Keratinocyte (primary cell): ENCODE data around the gene FGGY. TPM values are rescaled to one million over a fixed set of nuclear protein-coding genes. Genes with fewer than 3 reads are reported as not detected.

Experiments
- DNase-seq: peaks from one replicate; pipeline ENCODE4 v3.0.0-alpha.2; 2011; ENCODE audit warnings: low read depth, missing footprints, low spot score
- FAIRE-seq: peaks from 2 replicates; lab custom pipeline; 2011; peaks lifted over from hg19 to GRCh38; lab: Jason Lieb, UNC
- H2AFZ ChIP-seq: 2 replicates; pipeline ENCODE4 v1.6.0; 2012; ENCODE audit warnings: low read length, control low read depth, inconsistent platforms; ENCODE audit not compliant: control insufficient read depth
- H3K27ac ChIP-seq: 2 replicates; pipeline ENCODE4 v1.5.1; 2011; ENCODE audit warnings: low read length; ENCODE audit not compliant: control insufficient read depth, insufficient read depth
- H3K27me3 ChIP-seq: 3 replicates; pipeline ENCODE4 v1.6.0; 2011; ENCODE audit warnings: low read length; ENCODE audit not compliant: control insufficient read depth, insufficient read depth; ENCODE audit errors: extremely low read depth
- H3K36me3 ChIP-seq, 2 experiments: 2 replicates in 1 of 2; 3 replicates in 1 of 2; pipeline ENCODE4 v1.5.1; 2011; ENCODE audit warnings: low read length in 2 of 2, mild to moderate bottlenecking in 1 of 2; ENCODE audit not compliant: control insufficient read depth in 2 of 2, insufficient read depth in 2 of 2; ENCODE audit errors: extremely low read depth in 1 of 2
- H3K4me1 ChIP-seq: 3 replicates; pipeline ENCODE4 v1.5.1; 2011; ENCODE audit warnings: low read length; ENCODE audit not compliant: control insufficient read depth, insufficient read depth; ENCODE audit errors: extremely low read depth
- H3K4me2 ChIP-seq: 3 replicates; pipeline ENCODE4 v1.6.0; 2011; ENCODE audit warnings: low read depth, low read length; ENCODE audit not compliant: control insufficient read depth, insufficient read depth; ENCODE audit errors: extremely low read depth
- H3K4me3 ChIP-seq, 3 experiments: fragments of 200-600 bp in 1 of 3; sonication (generic) in 1 of 3; 2 replicates in 2 of 3; 3 replicates in 1 of 3; pipeline ENCODE4 v1.5.1; 2011 to 2016; ENCODE audit warnings: low read length in 3 of 3, mild to moderate bottlenecking in 3 of 3, control low read depth in 2 of 3, inconsistent platforms in 1 of 3, low read depth in 1 of 3, mixed read lengths in 1 of 3, mixed run types in 1 of 3, moderate library complexity in 1 of 3; ENCODE audit not compliant: control insufficient read depth in 2 of 3, insufficient read depth in 2 of 3; ENCODE audit errors: extremely low read depth in 1 of 3
- H3K79me2 ChIP-seq: 2 replicates; pipeline ENCODE4 v1.6.0; 2012; ENCODE audit warnings: low read length; ENCODE audit not compliant: control insufficient read depth, insufficient read depth
- H3K9ac ChIP-seq: 3 replicates; pipeline ENCODE4 v1.6.0; 2011; ENCODE audit warnings: low read length; ENCODE audit not compliant: control insufficient read depth, insufficient read depth; ENCODE audit errors: extremely low read depth
- H3K9me1 ChIP-seq: 3 replicates; pipeline ENCODE4 v1.6.0; 2011; ENCODE audit warnings: low read length; ENCODE audit not compliant: control insufficient read depth, insufficient read depth; ENCODE audit errors: extremely low read depth
- H3K9me3 ChIP-seq: 2 replicates; pipeline ENCODE4 v1.5.1; 2012; ENCODE audit warnings: low read depth, low read length; ENCODE audit not compliant: control insufficient read depth
- H4K20me1 ChIP-seq: 3 replicates; pipeline ENCODE4 v1.6.0; 2011; ENCODE audit warnings: low read length; ENCODE audit not compliant: control insufficient read depth, insufficient read depth; ENCODE audit errors: extremely low read depth
- EZH2 ChIP-seq: IDR thresholded peaks from one replicate; pipeline ENCODE4 v1.6.1; 2012; ENCODE audit warnings: inconsistent platforms, mild to moderate bottlenecking, low read length, moderate library complexity
- dilution Hi-C: fragments of 300-500 bp; cut with MboI; formaldehyde crosslinking; loops from one replicate; pipeline ENCODE4 v1.7.0; 2020; ENCODE audit warnings: low sequenced_read_pairs; ENCODE audit not compliant: extremely low pct_ligation_motif_present
- polyA plus RNA-seq, 5 experiments: library from polyadenylated mRNA; depleted of rRNA in 3 of 5; stranded (reverse) in 3 of 5; stranded (forward) in 1 of 5; unstranded in 1 of 5; fragments of >200 nt; gene quantifications; 1 replicate in 1 of 5; 2 replicates in 3 of 5; 3 replicates in 1 of 5; pipeline versions ENCODE4 v1.2.1 to v1.2.3, GENCODE V29; 2011 to 2012; ENCODE audit warnings: missing spikeins in 2 of 5, low read depth in 1 of 5, low replicate concordance in 1 of 5
- TF ChIP-seq, protein P1 (sequence below), 3 experiments: IDR thresholded peaks in 1 of 3; conservative IDR thresholded peaks in 1 of 3; optimal IDR thresholded peaks in 1 of 3; 2 replicates in 2 of 3; 3 replicates in 1 of 3; pipeline versions ENCODE3 to v1.5.1; 2011; ENCODE audit warnings: low read length in 3 of 3, mild to moderate bottlenecking in 3 of 3, moderate library complexity in 2 of 3, control low read depth in 1 of 3, inconsistent platforms in 1 of 3; ENCODE audit not compliant: insufficient read depth in 2 of 3; ENCODE audit errors: extremely low read depth in 1 of 3

FGGY gene
- polyA plus RNA-seq, 1 donor (not counting 4 experiments of a cell fraction or from before 2014, with no cell fraction given) = 16.6 TPM

DNA sequence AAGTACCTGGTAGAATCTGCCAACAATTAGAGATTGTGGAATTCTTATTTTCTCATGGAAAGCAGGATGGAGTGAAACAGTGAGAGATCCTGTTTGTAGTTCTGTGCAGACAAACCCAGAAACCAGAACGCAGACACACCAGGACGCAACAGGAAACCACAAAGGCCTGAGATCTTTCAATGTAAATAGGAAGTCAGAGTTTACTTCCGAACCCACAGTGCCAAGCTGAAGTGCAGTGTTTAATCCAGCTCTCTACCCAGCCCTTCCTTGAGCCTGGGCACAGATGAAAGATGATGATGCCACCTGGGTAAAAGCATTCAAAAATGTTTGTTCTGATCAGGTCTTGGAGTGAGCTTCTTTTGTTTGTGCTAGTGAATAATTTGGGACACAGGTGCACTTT lies 273.6 kb downstream of the FGGY start:
- DNase-seq = no peak
- no peak for FAIRE-seq
- TF ChIP-seq EZH2 = no peak
- TF ChIP-seq, protein P1, sequence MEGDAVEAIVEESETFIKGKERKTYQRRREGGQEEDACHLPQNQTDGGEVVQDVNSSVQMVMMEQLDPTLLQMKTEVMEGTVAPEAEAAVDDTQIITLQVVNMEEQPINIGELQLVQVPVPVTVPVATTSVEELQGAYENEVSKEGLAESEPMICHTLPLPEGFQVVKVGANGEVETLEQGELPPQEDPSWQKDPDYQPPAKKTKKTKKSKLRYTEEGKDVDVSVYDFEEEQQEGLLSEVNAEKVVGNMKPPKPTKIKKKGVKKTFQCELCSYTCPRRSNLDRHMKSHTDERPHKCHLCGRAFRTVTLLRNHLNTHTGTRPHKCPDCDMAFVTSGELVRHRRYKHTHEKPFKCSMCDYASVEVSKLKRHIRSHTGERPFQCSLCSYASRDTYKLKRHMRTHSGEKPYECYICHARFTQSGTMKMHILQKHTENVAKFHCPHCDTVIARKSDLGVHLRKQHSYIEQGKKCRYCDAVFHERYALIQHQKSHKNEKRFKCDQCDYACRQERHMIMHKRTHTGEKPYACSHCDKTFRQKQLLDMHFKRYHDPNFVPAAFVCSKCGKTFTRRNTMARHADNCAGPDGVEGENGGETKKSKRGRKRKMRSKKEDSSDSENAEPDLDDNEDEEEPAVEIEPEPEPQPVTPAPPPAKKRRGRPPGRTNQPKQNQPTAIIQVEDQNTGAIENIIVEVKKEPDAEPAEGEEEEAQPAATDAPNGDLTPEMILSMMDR (optimal IDR thresholded peaks at IDR 0.05 in 1 of 3, IDR thresholded peaks at IDR 0.05 in 1 of 3, conservative IDR thresholded peaks at IDR 0.05 in 1 of 3; ENCODE audit: extremely low read depth in 1 of 3, insufficient read depth in 2 of 3, low read length in 3 of 3) = no peak
- no peaks in the 10 kb centered on the region for H3K79me2 ChIP-seq
- no peak overlapping the region for H3K4me2 ChIP-seq
- H3K4me3 ChIP-seq = no peak overlapping the region
- dilution Hi-C loops = no loop called here
- H3K9me1 ChIP-seq = no peaks in the 10 kb centered on the region
- no peaks in the 10 kb centered on the region for H3K4me1 ChIP-seq
- no peak overlapping the region for H3K27ac ChIP-seq
- no peak overlapping the region for H2AFZ ChIP-seq
- no peaks in the 10 kb centered on the region for H3K36me3 ChIP-seq
- peaks cover 3% of the 10 kb centered on the region for H3K9me3 ChIP-seq
- no peak overlapping the region for H3K9ac ChIP-seq
- H3K27me3 ChIP-seq = no peaks in the 10 kb centered on the region
- no peaks in the 10 kb centered on the region for H4K20me1 ChIP-seq

DNA sequence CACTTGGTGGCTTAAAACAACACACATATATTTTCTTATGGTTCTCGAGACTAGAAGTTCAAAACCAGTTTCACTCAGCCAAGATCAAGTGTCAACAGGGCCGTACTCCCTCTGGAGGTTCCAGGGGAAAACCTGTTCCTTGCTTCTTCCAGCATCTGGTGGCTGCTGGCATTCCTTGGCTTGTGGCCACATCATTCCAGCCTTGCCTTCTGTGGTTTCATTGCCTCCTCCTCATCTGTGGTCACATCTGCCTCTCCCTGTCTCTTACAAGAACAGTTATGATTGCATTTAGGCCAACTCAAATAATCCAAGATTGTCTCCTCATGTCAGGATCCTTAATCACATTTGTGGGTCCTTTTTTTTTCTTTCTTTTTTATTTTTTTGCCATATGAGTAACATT lies 277.2 kb downstream of the FGGY start:
- dilution Hi-C loops = no loop called here
- no peak overlapping the region for H3K4me2 ChIP-seq
- no peaks in the 10 kb centered on the region for H3K79me2 ChIP-seq
- no peak overlapping the region for H3K9ac ChIP-seq
- H4K20me1 ChIP-seq = no peaks in the 10 kb centered on the region
- TF ChIP-seq, protein P1 (optimal IDR thresholded peaks at IDR 0.05 in 1 of 3, IDR thresholded peaks at IDR 0.05 in 1 of 3, conservative IDR thresholded peaks at IDR 0.05 in 1 of 3; ENCODE audit: extremely low read depth in 1 of 3, insufficient read depth in 2 of 3, low read length in 3 of 3) = no peak
- no peak for TF ChIP-seq EZH2
- DNase-seq (no peak), FAIRE-seq (no peak)
- no peak overlapping the region for H3K27ac ChIP-seq
- no peaks in the 10 kb centered on the region for H3K9me1 ChIP-seq
- no peak overlapping the region for H2AFZ ChIP-seq
- H3K36me3 ChIP-seq = no peaks in the 10 kb centered on the region
- no peaks in the 10 kb centered on the region for H3K4me1 ChIP-seq
- no peaks in the 10 kb centered on the region for H3K27me3 ChIP-seq
- H3K9me3 ChIP-seq = peaks cover 3% of the 10 kb centered on the region
- no peak overlapping the region for H3K4me3 ChIP-seq
